ENCODE data around the gene IVD. TPM values are rescaled to one million over a fixed set of nuclear protein-coding genes. Genes with fewer than 3 reads are reported as not detected.
"Not testable (repeated sequence)": the region's sequence is repeated elsewhere in the genome, so short reads cannot be mapped to it uniquely, and the experiment has no call there.

The IVD gene
- total RNA-seq, 3 donors from 2014 or later = 65.8 to 88.3 (median 74.8) TPM

GRCh38 chr15:40451527-40452158, 46.0 kb downstream of the IVD start:
- Histone ChIP-seq H3K4me3 (no peak overlapping the region), H3K4me1 (ENCODE audit: low read depth) (peaks cover 57% of the 10 kb centered on the region), H3K9me3 (no peaks in the 10 kb centered on the region), H3K36me3 (ENCODE audit: low read depth) (no peaks in the 10 kb centered on the region)
- DNase-seq (no peak), ATAC-seq (peak; percentile 51)
- intact Hi-C loops (cut with DNase I, micrococcal nuclease) = no loop called here
- TF ChIP-seq CTCF (IDR thresholded peaks at IDR 0.05) = no peak

- Histone ChIP-seq H3K4me1 (ENCODE audit: low read depth) (peaks cover 57% of the 10 kb centered on the region), H3K4me3 (no peak overlapping the region), H3K9me3 (no peaks in the 10 kb centered on the region), H3K36me3 (ENCODE audit: low read depth) (no peaks in the 10 kb centered on the region)
- TF ChIP-seq CTCF (IDR thresholded peaks at IDR 0.05) = no peak
- no peak for DNase-seq
- intact Hi-C loops (cut with DNase I, micrococcal nuclease) = no loop called here
- ATAC-seq = peak; percentile 46
Measured at GRCh38 chr15:40452296-40453090, 46.9 kb downstream of the IVD start.

- peaks cover 57% of the 10 kb centered on the region for H3K4me1 ChIP-seq (ENCODE audit: low read depth)
- ATAC-seq = peak; percentile 31
- intact Hi-C loops (cut with DNase I, micrococcal nuclease); H3K36me3 ChIP-seq (ENCODE audit: low read depth); H3K9me3 ChIP-seq; H3K4me3 ChIP-seq: not testable (repeated sequence)
- DNase-seq = peak in 1 of 3 donors; percentile 21
Measured at GRCh38 chr15:40453941-40454340, 48.3 kb downstream of the IVD start.

GRCh38 chr15:40454904-40455391, 49.4 kb downstream of the IVD start:
- Histone ChIP-seq H3K36me3 (ENCODE audit: low read depth) (no peaks in the 10 kb centered on the region), H3K4me1 (ENCODE audit: low read depth) (peaks cover 52% of the 10 kb centered on the region), H3K9me3 (no peaks in the 10 kb centered on the region), H3K4me3 (no peak overlapping the region)
- intact Hi-C loops (cut with DNase I, micrococcal nuclease) = no loop called here
- no peak for TF ChIP-seq CTCF (IDR thresholded peaks at IDR 0.05)
- DNase-seq = no peak
- ATAC-seq = no peak

GRCh38 chr15:40456299-40456712, 50.7 kb downstream of the IVD start:
- Histone ChIP-seq H3K9me3 (no peaks in the 10 kb centered on the region), H3K36me3 (ENCODE audit: low read depth) (no peaks in the 10 kb centered on the region), H3K4me1 (ENCODE audit: low read depth) (peaks cover 40% of the 10 kb centered on the region), H3K4me3 (no peak overlapping the region)
- TF ChIP-seq CTCF (IDR thresholded peaks at IDR 0.05) = no peak
- DNase-seq (peak in 1 of 3 donors; percentile 17), ATAC-seq (no peak)
- intact Hi-C loops (cut with DNase I, micrococcal nuclease) = no loop called here

GRCh38 chr15:40456738-40457137, 51.1 kb downstream of the IVD start:
- no peaks in the 10 kb centered on the region for H3K9me3 ChIP-seq
- TF ChIP-seq CTCF (IDR thresholded peaks at IDR 0.05) = no peak
- H3K4me1 ChIP-seq (ENCODE audit: low read depth) = peaks cover 35% of the 10 kb centered on the region
- H3K4me3 ChIP-seq = no peak overlapping the region
- intact Hi-C loops (cut with DNase I, micrococcal nuclease) = no loop called here
- H3K36me3 ChIP-seq (ENCODE audit: low read depth) = no peaks in the 10 kb centered on the region
- ATAC-seq (no peak), DNase-seq (no peak)
